Breast epithelium (tissue), 3 donors: ENCODE results near the gene FBXL7.

Experiments
- CTCF ChIP-seq, 3 donors: fragments of 450-650 bp; IDR thresholded peaks; one replicate each; pipeline ENCODE4 v1.5.1; 2016 to 2017; ENCODE audit warnings: antibody characterized with exemption in 3 of 3, mild to moderate bottlenecking in 3 of 3, moderate library complexity in 3 of 3
- POLR2A ChIP-seq: fragments of 450-650 bp; IDR thresholded peaks from one replicate; pipeline ENCODE4 v1.6.1; 2016; ENCODE audit warnings: antibody characterized with exemption, mild to moderate bottlenecking, moderate library complexity

GRCh38 chr5:15682122-15682521 is 182.1 kb downstream of the FBXL7 start:
- TF ChIP-seq CTCF (IDR thresholded peaks at IDR 0.05) (no peak), POLR2A (no peak)
